K562 (cell line): ENCODE measurements around the gene ZCCHC17. TPM values are rescaled to one million over a fixed set of nuclear protein-coding genes. Genes with fewer than 3 reads are reported as not detected.

Experiments used
- ATAC-seq: fragments of 200-7000 bp; cut with Tn5 transposase; 3 replicates; pipeline ENCODE4 v1.9.1; 2020; ENCODE audit warnings: moderate library complexity
- BruUV-seq: library from RNA; stranded (reverse); fragments of 400-500 nt; replicated peaks from 2 replicates; lab custom pipeline; 2021; lab: Mats Ljungman, UMichigan
- CTCF ChIA-PET: fragments of 300-600 bp; formaldehyde crosslinking; extraction: SDS; loops from one replicate; lab custom pipeline; 2021; ENCODE audit warnings: low intra/inter-chr PET ratio; lab: Yijun Ruan, JAX
- POLR2A ChIA-PET: fragments of 300-600, 350-650 bp; sonication (Branson Sonifier 250); formaldehyde crosslinking; extraction: SDS; loops from one replicate; lab custom pipeline; 2021; ENCODE audit warnings: antibody characterized with exemption, inconsistent platforms; lab: Yijun Ruan, JAX
- DNase-seq, 4 experiments: peaks; one replicate each; pipeline versions ENCODE4 v3.0.0 to v3.0.0-alpha.2; 2011 to 2018; ENCODE audit warnings: low spot score in 3 of 4, mixed read lengths in 3 of 4; ENCODE audit errors: extremely low read depth in 1 of 4
- FAIRE-seq: peaks from 2 replicates; lab custom pipeline; 2011; peaks lifted over from hg19 to GRCh38; lab: Jason Lieb, UNC
- H2AFZ ChIP-seq: 2 replicates; pipeline ENCODE4 v1.6.0; 2011; ENCODE audit warnings: low read depth, low read length, control low read depth, inconsistent platforms
- H3K27ac ChIP-seq: fragments of 200-600 bp; 3 replicates; pipeline ENCODE4 v1.8.0; 2011; ENCODE audit warnings: low read depth, mild to moderate bottlenecking, control low read depth, inconsistent platforms, low read length, moderate library complexity, mixed read lengths; ENCODE audit errors: extremely low read depth
- H3K27me3 ChIP-seq, 2 experiments: fragments of 300-600 bp in 1 of 2; 2 replicates in 1 of 2; 3 replicates in 1 of 2; pipeline versions ENCODE4 v1.6.0 to v1.8.0; 2011; ENCODE audit warnings: inconsistent platforms in 2 of 2, low read length in 2 of 2, mild to moderate bottlenecking in 1 of 2, mixed read lengths in 1 of 2, moderate library complexity in 1 of 2; ENCODE audit not compliant: control insufficient read depth in 2 of 2, insufficient read depth in 2 of 2
- H3K36me3 ChIP-seq: fragments of 300-600 bp; 3 replicates; pipeline ENCODE4 v1.8.0; 2011; ENCODE audit warnings: mild to moderate bottlenecking, low read length, inconsistent platforms; ENCODE audit not compliant: control insufficient read depth, insufficient read depth
- H3K4me1 ChIP-seq, 2 experiments: fragments of 200-600 bp in 1 of 2; replicated peaks in 1 of 2; 2 replicates in 1 of 2; 3 replicates in 1 of 2; pipeline versions ENCODE4 v1.5.1 to v1.8.0; 2011; ENCODE audit warnings: inconsistent platforms in 2 of 2, low read length in 2 of 2, mild to moderate bottlenecking in 1 of 2, mixed read lengths in 1 of 2, moderate library complexity in 1 of 2; ENCODE audit not compliant: control insufficient read depth in 2 of 2, insufficient read depth in 2 of 2
- H3K4me2 ChIP-seq: 2 replicates; pipeline ENCODE4 v1.6.1; 2011; ENCODE audit warnings: low read length, control low read depth, inconsistent platforms, mixed read lengths; ENCODE audit not compliant: insufficient read depth
- H3K4me3 ChIP-seq: fragments of 200-600 bp; sonication (generic), shearing (Covaris generic); 2 replicates; pipeline ENCODE4 v1.5.1; 2016; ENCODE audit warnings: control low read depth, inconsistent platforms
- H3K79me2 ChIP-seq: fragments of 200-600 bp; 3 replicates; pipeline ENCODE4 v1.8.0; 2011; ENCODE audit warnings: low read length, inconsistent platforms; ENCODE audit not compliant: control insufficient read depth, insufficient read depth
- H3K9ac ChIP-seq, 2 experiments: 2 replicates each; pipeline versions ENCODE4 v1.6.0 to v1.6.1; 2011; ENCODE audit warnings: low read depth in 2 of 2, low read length in 2 of 2, control low read depth in 1 of 2, inconsistent platforms in 1 of 2, mild to moderate bottlenecking in 1 of 2, mixed read lengths in 1 of 2; ENCODE audit not compliant: insufficient read depth in 1 of 2
- H3K9me1 ChIP-seq: one replicate; pipeline ENCODE4 v1.6.0; 2011; ENCODE audit warnings: inconsistent platforms, mild to moderate bottlenecking, low read length, moderate library complexity; ENCODE audit not compliant: control insufficient read depth, insufficient read depth
- H3K9me3 ChIP-seq: replicated peaks from 2 replicates; pipeline ENCODE4 v1.5.1; 2011; ENCODE audit warnings: low read depth, low read length, inconsistent platforms; ENCODE audit not compliant: control insufficient read depth, insufficient read depth
- H4K20me1 ChIP-seq: replicated peaks from 2 replicates; pipeline ENCODE4 v1.6.1; 2011; ENCODE audit warnings: low read length, inconsistent platforms, mixed read lengths; ENCODE audit not compliant: control insufficient read depth, insufficient read depth
- CC2D1A ChIP-seq: fragments of 450-650 bp; IDR thresholded peaks from 2 replicates; pipeline ENCODE4 v1.6.1; 2017; ENCODE audit warnings: mild to moderate bottlenecking
- DDX20 ChIP-seq: fragments of 450-650 bp; IDR thresholded peaks from 2 replicates; pipeline ENCODE4 v1.6.1; 2016; ENCODE audit warnings: missing genetic modification characterization, low read depth, mild to moderate bottlenecking, missing compliant biosample characterization, moderate library complexity
- DPF2 ChIP-seq: fragments of 450-650 bp; IDR thresholded peaks from 2 replicates; pipeline ENCODE4 v1.6.1; 2016
- HDAC1 ChIP-seq, 2 experiments: fragments of 450-650 bp; IDR thresholded peaks; 2 replicates each; pipeline ENCODE4 v1.6.1; 2016 to 2017; ENCODE audit warnings: inconsistent platforms in 1 of 2, mild to moderate bottlenecking in 1 of 2, moderate library complexity in 1 of 2
- HNRNPK ChIP-seq: fragments of 200-400 bp; formaldehyde crosslinking; IDR thresholded peaks from one replicate; pipeline ENCODE4 v1.6.1; 2018; ENCODE audit warnings: mild to moderate bottlenecking, low read depth, low read length; ENCODE audit not compliant: poor library complexity, severe bottlenecking
- ILF3 ChIP-seq: fragments of 450-650 bp; IDR thresholded peaks from 2 replicates; pipeline ENCODE4 v1.6.1; 2018; ENCODE audit warnings: antibody characterized with exemption, mild to moderate bottlenecking, moderate library complexity, borderline replicate concordance
- KDM2B ChIP-seq: fragments of 250-450 bp; sonication (Bioruptor Pico); IDR thresholded peaks from 2 replicates; pipeline ENCODE4 v1.8.0; 2021; ENCODE audit warnings: mild to moderate bottlenecking, moderate library complexity
- KLF6 ChIP-seq: fragments of 250-450 bp; sonication (Bioruptor Pico); IDR thresholded peaks from 2 replicates; pipeline ENCODE4 v1.4.0; 2020; ENCODE audit warnings: mild to moderate bottlenecking, moderate library complexity, borderline replicate concordance
- NEUROD1 ChIP-seq: fragments of 150-350 bp; IDR thresholded peaks from 2 replicates; pipeline ENCODE4 v1.6.1; 2014; ENCODE audit warnings: borderline replicate concordance, low read length, low read depth; ENCODE audit not compliant: partially characterized antibody
- NFIC ChIP-seq: fragments of 450-650 bp; IDR thresholded peaks from 2 replicates; pipeline ENCODE4 v1.6.1; 2017; ENCODE audit warnings: mild to moderate bottlenecking, inconsistent platforms
- TEAD4 ChIP-seq, 2 experiments: sonication (generic) in 1 of 2; formaldehyde crosslinking in 1 of 2; IDR thresholded peaks; 2 replicates each; pipeline versions ENCODE4 v1.6.1 to v1.8.0; 2012 to 2022; ENCODE audit warnings: borderline replicate concordance in 1 of 2, inconsistent platforms in 1 of 2, low read length in 1 of 2, mild to moderate bottlenecking in 1 of 2, missing genetic modification reagents in 1 of 2
- ZFP1 ChIP-seq: fragments of 450-650 bp; formaldehyde crosslinking; IDR thresholded peaks from 2 replicates; pipeline ENCODE4 v1.4.0; 2020; ENCODE audit warnings: mild to moderate bottlenecking, mixed read lengths
- ZSCAN32 ChIP-seq: fragments of 450-650 bp; formaldehyde crosslinking; IDR thresholded peaks from 2 replicates; pipeline ENCODE4 v1.4.0; 2020; ENCODE audit warnings: mild to moderate bottlenecking, moderate library complexity
- WGBS: fragments of 100-300 bp; shearing (Covaris generic); methylation state at CpG from one replicate; pipeline ENCODE4 v1.1.6; 2016; ENCODE audit warnings: low coverage, mixed read lengths; ENCODE audit not compliant: insufficient coverage; ENCODE audit errors: missing lambda C conversion rate; 5-methylcytosine and 5-hydroxymethylcytosine counted together
- in situ Hi-C: fragments of 300-500 bp; cut with MboI; formaldehyde crosslinking; loops from 4 replicates; pipeline ENCODE4 v1.15.0; 2018; ENCODE audit warnings: inconsistent platforms, mixed read lengths
- intact Hi-C: fragments of 100-400 bp; cut with micrococcal nuclease; formaldehyde crosslinking; loops from 2 replicates; pipeline ENCODE4 v1.14.2; 2022
- polyA plus RNA-seq, 8 experiments: library from polyadenylated mRNA; depleted of rRNA in 4 of 8; stranded (reverse) in 5 of 8; unstranded in 3 of 8; fragments of >200 nt; fragmentation: Nextera tagmentation in 2 of 8; fragmentation: Illumina TruSeq in 1 of 8; extraction: Ambion mirVana in 2 of 8; extraction: Trizol in 1 of 8; gene quantifications; 2 replicates each; pipeline versions ENCODE4 v1.2.1 to v1.2.3, GENCODE V29; 2011 to 2014; ENCODE audit warnings: inconsistent platforms in 1 of 8, missing spikeins in 1 of 8
- total RNA-seq, 7 experiments: library from RNA; depleted of rRNA in 6 of 7; stranded (reverse); fragments of >200 nt in 6 of 7; fragmentation: Illumina TruSeq in 2 of 7; extraction: Trizol in 2 of 7; gene quantifications; 2 replicates each; pipeline versions ENCODE4 v1.2.1 to v1.2.3, GENCODE V29; 2011 to 2021; ENCODE audit warnings: low replicate concordance in 1 of 7
- TF ChIP-seq, protein P1 (sequence below): sonication (generic); formaldehyde crosslinking; IDR thresholded peaks from 2 replicates; pipeline ENCODE4 v1.4.0; 2020; ENCODE audit warnings: mild to moderate bottlenecking, missing genetic modification reagents
- TF ChIP-seq, protein P2 (sequence below): fragments of 250-450 bp; sonication (Bioruptor Pico); IDR thresholded peaks from 2 replicates; pipeline ENCODE4 v1.5.0; 2021
- TF ChIP-seq, protein P3 (sequence below): fragments of 450-650 bp; conservative IDR thresholded peaks from 2 replicates; pipeline ENCODE4 v1.6.1; 2016; ENCODE audit warnings: missing genetic modification characterization, low read depth, mild to moderate bottlenecking, missing compliant biosample characterization, moderate library complexity

The ZCCHC17 gene
- total and polyA plus RNA-seq, 9 of the 15 experiments (the other 6 are each of a cell fraction or from before 2014, with no cell fraction given), result 46.9 to 150 (median 74.7) TPM

DNA sequence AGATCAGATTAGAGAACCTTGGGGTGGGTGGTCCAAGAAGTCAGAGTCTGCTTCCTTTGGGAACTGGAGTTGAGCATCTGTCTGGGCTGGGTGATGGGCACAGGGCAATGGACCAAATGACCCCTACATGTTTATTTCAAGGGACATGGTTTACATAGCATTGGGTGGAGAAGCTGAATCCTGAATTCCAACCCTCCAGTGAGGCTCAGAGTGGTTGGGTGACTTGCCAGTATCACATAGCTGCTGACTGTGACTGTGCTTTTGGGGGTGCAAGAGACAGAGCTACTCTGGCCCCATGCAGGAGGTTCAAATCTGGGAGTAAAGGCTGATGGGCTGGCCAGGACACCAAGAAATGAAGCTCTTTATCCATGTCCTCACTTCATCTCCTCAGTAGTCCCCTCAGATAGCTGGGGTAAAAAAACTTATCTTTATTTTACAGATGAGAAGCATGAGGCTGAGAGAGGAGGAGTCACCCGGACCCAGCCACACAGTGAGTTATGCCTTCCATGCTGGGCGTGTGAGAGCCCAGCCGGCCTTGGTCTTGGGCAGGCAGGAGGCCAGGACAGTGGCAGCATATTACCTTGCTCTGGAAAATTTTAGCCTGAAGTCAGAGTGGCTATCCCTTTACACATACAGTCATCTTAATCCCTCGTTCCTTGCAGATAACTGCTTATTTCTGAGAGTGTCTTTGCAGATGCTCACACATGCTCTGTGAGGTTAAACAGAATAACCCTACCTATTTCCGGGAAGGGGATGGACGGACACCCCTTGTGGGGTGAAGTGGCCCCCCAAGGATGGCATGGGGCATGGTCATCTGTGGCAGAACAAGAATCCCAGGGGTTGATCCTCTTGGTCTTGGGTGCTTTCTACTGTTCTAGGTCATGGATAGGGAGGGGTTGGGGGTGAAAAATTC is 113.4 kb downstream of the ZCCHC17 start:
- in situ Hi-C loops, result no loop called here
- ChIA-PET POLR2A (interaction anchor here (0.7 to 1.2 kb wide), 3 partner anchors 8 to 907 kb away, joined by 3 read pairs; no protein-coding TSS in a partner anchor), CTCF (interaction anchor here (1.1 kb wide), 1 partner anchor 12 kb away, joined by 3 read pairs; no protein-coding TSS in a partner anchor)
- Histone ChIP-seq H3K4me3 (no peak overlapping the region), H3K36me3 (no peaks in the 10 kb centered on the region), H2AFZ (peak overlapping the region; percentile 69), H3K27ac (peak overlapping the region; percentile 13; the same call in 1 of the 3 replicates), H3K9me3 (no peaks in the 10 kb centered on the region), H3K27me3 (peaks cover 16 to 33% of the 10 kb centered on the region in 2 experiments; a peak in 4 of 5 replicates), H4K20me1 (no peaks in the 10 kb centered on the region), H3K9ac (peak overlapping the region; percentile 8 to 57; a peak in 2 of 4 replicates), H3K4me1 (peaks cover 21 to 34% of the 10 kb centered on the region in 2 experiments; a peak in 4 of 5 replicates), H3K9me1 (no peaks in the 10 kb centered on the region), H3K4me2 (peak overlapping the region; percentile 38; the same call in 1 of the 2 replicates), H3K79me2 (no peaks in the 10 kb centered on the region)
- DNase-seq (peak; percentile 68 to 78 (median 73)), ATAC-seq (peak; percentile 76), FAIRE-seq (peak; percentile 91)
- intact Hi-C loops, result no loop called here
- 0% methylated on average over 6 of the region's 6 CpGs for WGBS
- no TSS peak for BruUV-seq
- TF ChIP-seq ZFP1 (CRISPR knock-in tag), result no peak
- peak; percentile 47; the same call in 1 of the 2 replicates for TF ChIP-seq DPF2
- peak; percentile 41 for TF ChIP-seq NFIC
- TF ChIP-seq CC2D1A, result no peak
- TF ChIP-seq KDM2B, result no peak
- TF ChIP-seq ILF3, result no peak
- no peak for TF ChIP-seq KLF6 (CRISPR knock-in tag)
- no peak for TF ChIP-seq HDAC1 (IDR thresholded peaks at IDR 0.05)
- TF ChIP-seq TEAD4 (IDR thresholded peaks at IDR 0.05; ENCODE audit: low read length), result peak; percentile 18; the same call in 1 of the 2 replicates
- TF ChIP-seq TEAD4 (CRISPR knock-in tag; IDR thresholded peaks at IDR 0.05; ENCODE audit: borderline replicate concordance), result no peak
- no peak for TF ChIP-seq NEUROD1
- no peak for TF ChIP-seq DDX20 (tag)
- TF ChIP-seq, protein P1, sequence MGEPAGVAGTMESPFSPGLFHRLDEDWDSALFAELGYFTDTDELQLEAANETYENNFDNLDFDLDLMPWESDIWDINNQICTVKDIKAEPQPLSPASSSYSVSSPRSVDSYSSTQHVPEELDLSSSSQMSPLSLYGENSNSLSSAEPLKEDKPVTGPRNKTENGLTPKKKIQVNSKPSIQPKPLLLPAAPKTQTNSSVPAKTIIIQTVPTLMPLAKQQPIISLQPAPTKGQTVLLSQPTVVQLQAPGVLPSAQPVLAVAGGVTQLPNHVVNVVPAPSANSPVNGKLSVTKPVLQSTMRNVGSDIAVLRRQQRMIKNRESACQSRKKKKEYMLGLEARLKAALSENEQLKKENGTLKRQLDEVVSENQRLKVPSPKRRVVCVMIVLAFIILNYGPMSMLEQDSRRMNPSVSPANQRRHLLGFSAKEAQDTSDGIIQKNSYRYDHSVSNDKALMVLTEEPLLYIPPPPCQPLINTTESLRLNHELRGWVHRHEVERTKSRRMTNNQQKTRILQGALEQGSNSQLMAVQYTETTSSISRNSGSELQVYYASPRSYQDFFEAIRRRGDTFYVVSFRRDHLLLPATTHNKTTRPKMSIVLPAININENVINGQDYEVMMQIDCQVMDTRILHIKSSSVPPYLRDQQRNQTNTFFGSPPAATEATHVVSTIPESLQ (CRISPR knock-in tag), result no peak
- TF ChIP-seq, protein P2, sequence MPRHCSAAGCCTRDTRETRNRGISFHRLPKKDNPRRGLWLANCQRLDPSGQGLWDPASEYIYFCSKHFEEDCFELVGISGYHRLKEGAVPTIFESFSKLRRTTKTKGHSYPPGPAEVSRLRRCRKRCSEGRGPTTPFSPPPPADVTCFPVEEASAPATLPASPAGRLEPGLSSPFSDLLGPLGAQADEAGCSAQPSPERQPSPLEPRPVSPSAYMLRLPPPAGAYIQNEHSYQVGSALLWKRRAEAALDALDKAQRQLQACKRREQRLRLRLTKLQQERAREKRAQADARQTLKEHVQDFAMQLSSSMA (CRISPR knock-in tag), result no peak
- TF ChIP-seq HNRNPK, result no peak
- TF ChIP-seq ZSCAN32 (CRISPR knock-in tag), result no peak
- TF ChIP-seq, protein P3, sequence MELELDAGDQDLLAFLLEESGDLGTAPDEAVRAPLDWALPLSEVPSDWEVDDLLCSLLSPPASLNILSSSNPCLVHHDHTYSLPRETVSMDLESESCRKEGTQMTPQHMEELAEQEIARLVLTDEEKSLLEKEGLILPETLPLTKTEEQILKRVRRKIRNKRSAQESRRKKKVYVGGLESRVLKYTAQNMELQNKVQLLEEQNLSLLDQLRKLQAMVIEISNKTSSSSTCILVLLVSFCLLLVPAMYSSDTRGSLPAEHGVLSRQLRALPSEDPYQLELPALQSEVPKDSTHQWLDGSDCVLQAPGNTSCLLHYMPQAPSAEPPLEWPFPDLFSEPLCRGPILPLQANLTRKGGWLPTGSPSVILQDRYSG (tag), result 0 out of 2 replicates have a peak, but pooled peaks have one; percentile 61
